ENCODE results near the gene R3HDML. TPM values are rescaled to one million over a fixed set of nuclear protein-coding genes. Genes with fewer than 3 reads are reported as not detected.

Gene R3HDML
- polyA plus RNA-seq, 3 donors: not detected

DNA sequence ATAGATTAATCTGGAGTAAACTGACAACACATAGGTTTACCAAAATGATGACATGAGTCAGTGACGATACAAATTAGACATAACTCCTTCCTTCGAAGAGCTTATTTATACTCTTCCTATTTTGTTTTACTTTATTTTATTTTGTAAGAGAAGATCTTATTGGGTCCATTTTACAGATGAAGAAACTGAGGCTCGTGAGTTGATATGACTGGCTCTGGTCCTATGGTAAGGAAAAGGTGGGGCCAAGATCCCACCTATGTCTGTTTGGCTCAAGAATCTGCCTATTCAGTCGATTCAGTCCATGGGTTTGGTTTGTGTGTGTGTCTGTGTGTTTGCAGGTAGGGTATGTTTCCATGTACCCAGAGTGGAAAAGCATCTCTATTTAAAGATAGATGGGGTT lies 8.4 kb upstream of the R3HDML start:
- Histone ChIP-seq H2AFZ (ENCODE audit: insufficient read depth, low read depth, low read length, poor library complexity, severe bottlenecking) (no peak overlapping the region), H3K9me3 (replicated peaks in 1 of 2; ENCODE audit: control insufficient read depth in 1 of 2, insufficient read depth in 1 of 2, low read length in 2 of 2) (no peaks in the 10 kb centered on the region), H3K4me3 (replicated peaks in 1 of 3; ENCODE audit: low read depth in 2 of 3, low read length in 3 of 3) (no peak overlapping the region), H3K4me2 (replicated peaks; ENCODE audit: extremely low read depth, low read length, poor library complexity, severe bottlenecking) (no peak overlapping the region), H3K4me1 (ENCODE audit: control insufficient read depth in 1 of 2, insufficient read depth in 2 of 2, low read length in 2 of 2) (no peaks in the 10 kb centered on the region), H4K20me1 (ENCODE audit: insufficient read depth, low read length) (no peaks in the 10 kb centered on the region), H3K36me3 (replicated peaks in 1 of 2; ENCODE audit: control insufficient read depth in 1 of 2, insufficient read depth in 2 of 2, low read length in 2 of 2) (no peaks in the 10 kb centered on the region), H3K27ac (ENCODE audit: low read depth in 1 of 2, low read length in 2 of 2) (no peak overlapping the region), H3K9ac (ENCODE audit: insufficient read depth, low read length, poor library complexity, severe bottlenecking) (no peak overlapping the region), H3K27me3 (ENCODE audit: control insufficient read depth in 2 of 2, insufficient read depth in 2 of 2, low read length in 2 of 2) (peaks cover 2 to 21% of the 10 kb centered on the region in 2 donors), H3K79me2 (ENCODE audit: insufficient read depth, low read length) (no peaks in the 10 kb centered on the region)
- H3K27me3 Mint-ChIP-seq (ENCODE audit: low read depth in 3 of 3): peaks cover 16 to 37% (median 17%) of the 10 kb centered on the region in 3 donors
- no peak for DNase-seq
- H3K27ac Mint-ChIP-seq: no peak overlapping the region
- TF ChIP-seq, protein P1, sequence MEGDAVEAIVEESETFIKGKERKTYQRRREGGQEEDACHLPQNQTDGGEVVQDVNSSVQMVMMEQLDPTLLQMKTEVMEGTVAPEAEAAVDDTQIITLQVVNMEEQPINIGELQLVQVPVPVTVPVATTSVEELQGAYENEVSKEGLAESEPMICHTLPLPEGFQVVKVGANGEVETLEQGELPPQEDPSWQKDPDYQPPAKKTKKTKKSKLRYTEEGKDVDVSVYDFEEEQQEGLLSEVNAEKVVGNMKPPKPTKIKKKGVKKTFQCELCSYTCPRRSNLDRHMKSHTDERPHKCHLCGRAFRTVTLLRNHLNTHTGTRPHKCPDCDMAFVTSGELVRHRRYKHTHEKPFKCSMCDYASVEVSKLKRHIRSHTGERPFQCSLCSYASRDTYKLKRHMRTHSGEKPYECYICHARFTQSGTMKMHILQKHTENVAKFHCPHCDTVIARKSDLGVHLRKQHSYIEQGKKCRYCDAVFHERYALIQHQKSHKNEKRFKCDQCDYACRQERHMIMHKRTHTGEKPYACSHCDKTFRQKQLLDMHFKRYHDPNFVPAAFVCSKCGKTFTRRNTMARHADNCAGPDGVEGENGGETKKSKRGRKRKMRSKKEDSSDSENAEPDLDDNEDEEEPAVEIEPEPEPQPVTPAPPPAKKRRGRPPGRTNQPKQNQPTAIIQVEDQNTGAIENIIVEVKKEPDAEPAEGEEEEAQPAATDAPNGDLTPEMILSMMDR (IDR thresholded peaks at IDR 0.05): no peak
- no peak overlapping the region for H3K4me3 Mint-ChIP-seq
- no peaks in the 10 kb centered on the region for H3K4me1 Mint-ChIP-seq
- H3K9me3 Mint-ChIP-seq: peaks cover 0 to 2% (median 0%) of the 10 kb centered on the region in 7 donors
- 87% methylated on average over 1 of the region's 4 CpGs for WGBS (ENCODE audit: insufficient coverage)
- no peaks in the 10 kb centered on the region for H3K36me3 Mint-ChIP-seq
- intact Hi-C loops (cut with micrococcal nuclease): no loop called here

DNA sequence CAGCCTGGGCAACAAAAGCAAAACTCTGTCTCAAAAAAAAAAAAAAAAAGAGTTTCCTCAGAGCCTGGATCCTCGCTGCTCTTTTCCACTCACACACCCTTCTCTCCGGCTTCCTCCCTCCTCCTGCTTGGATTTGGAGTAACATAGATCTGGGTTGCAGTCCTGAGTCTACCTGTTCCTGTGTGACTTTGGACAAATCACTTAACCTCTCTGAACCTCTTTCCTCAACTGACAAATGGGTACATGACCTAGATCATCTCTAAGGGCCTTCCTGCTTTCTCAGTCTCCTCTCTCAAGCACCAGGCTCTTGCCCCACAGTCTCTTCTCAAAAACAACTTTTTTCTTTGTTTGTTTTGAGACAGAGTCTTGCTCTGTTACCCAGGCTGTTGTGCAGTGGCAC lies 5.6 kb upstream of the R3HDML start:
- no peaks in the 10 kb centered on the region for H4K20me1 ChIP-seq (ENCODE audit: insufficient read depth, low read length)
- no peak overlapping the region for H3K27ac ChIP-seq (ENCODE audit: low read depth in 1 of 2, low read length in 2 of 2)
- no peak overlapping the region for H3K9ac ChIP-seq (ENCODE audit: insufficient read depth, low read length, poor library complexity, severe bottlenecking)
- no peak overlapping the region for H2AFZ ChIP-seq (ENCODE audit: insufficient read depth, low read depth, low read length, poor library complexity, severe bottlenecking)
- no peaks in the 10 kb centered on the region for H3K36me3 ChIP-seq (replicated peaks in 1 of 2; ENCODE audit: control insufficient read depth in 1 of 2, insufficient read depth in 2 of 2, low read length in 2 of 2)
- Mint-ChIP-seq H3K4me3 (no peak overlapping the region), H3K4me1 (no peaks in the 10 kb centered on the region), H3K27ac (peak overlapping the region in 1 of 7 donors; percentile 31), H3K9me3 (peaks cover 0 to 2% (median 0%) of the 10 kb centered on the region in 7 donors), H3K27me3 (ENCODE audit: low read depth in 3 of 3) (peaks cover 12 to 34% (median 23%) of the 10 kb centered on the region in 3 donors), H3K36me3 (no peaks in the 10 kb centered on the region)
- WGBS (ENCODE audit: insufficient coverage): 90% methylated on average over 2 of the region's 2 CpGs
- no peak overlapping the region for H3K4me2 ChIP-seq (replicated peaks; ENCODE audit: extremely low read depth, low read length, poor library complexity, severe bottlenecking)
- DNase-seq: no peak
- peaks cover 2 to 13% of the 10 kb centered on the region in 2 donors for H3K27me3 ChIP-seq (ENCODE audit: control insufficient read depth in 2 of 2, insufficient read depth in 2 of 2, low read length in 2 of 2)
- no peaks in the 10 kb centered on the region for H3K4me1 ChIP-seq (ENCODE audit: control insufficient read depth in 1 of 2, insufficient read depth in 2 of 2, low read length in 2 of 2)
- no peaks in the 10 kb centered on the region for H3K9me3 ChIP-seq (replicated peaks in 1 of 2; ENCODE audit: control insufficient read depth in 1 of 2, insufficient read depth in 1 of 2, low read length in 2 of 2)
- no peaks in the 10 kb centered on the region for H3K79me2 ChIP-seq (ENCODE audit: insufficient read depth, low read length)
- intact Hi-C loops (cut with micrococcal nuclease): no loop called here
- TF ChIP-seq, protein P1 (IDR thresholded peaks at IDR 0.05): no peak
- no peak overlapping the region for H3K4me3 ChIP-seq (replicated peaks in 1 of 3; ENCODE audit: low read depth in 2 of 3, low read length in 3 of 3)
